Endothelial cell of umbilical vein (primary cell): ENCODE data around the gene ANGEL1. TPM values are rescaled to one million over a fixed set of nuclear protein-coding genes. Genes with fewer than 3 reads are reported as not detected.

Source experiments
- BruUV-seq: library from RNA; stranded (reverse); fragments of 400-500 nt; replicated peaks from 2 replicates; lab custom pipeline; 2021; lab: Mats Ljungman, UMichigan
- CTCF ChIA-PET: fragments of 300-600, 350-600 bp; sonication (Branson Sonifier 250); formaldehyde crosslinking; loops from one replicate; lab custom pipeline; 2021; ENCODE audit warnings: antibody characterized with exemption, inconsistent platforms; lab: Charles Lee
- POLR2A ChIA-PET: fragments of 300-600, 350-600 bp; sonication (Branson Sonifier 250); formaldehyde crosslinking; loops from one replicate; lab custom pipeline; 2021; ENCODE audit warnings: antibody characterized with exemption, inconsistent platforms; lab: Charles Lee
- DNase-seq: peaks from one replicate; pipeline ENCODE4 v3.0.0-alpha.2; 2011; ENCODE audit warnings: low read depth, low spot score
- FAIRE-seq: peaks from 2 replicates; lab custom pipeline; 2011; peaks lifted over from hg19 to GRCh38; lab: Jason Lieb, UNC
- H2AFZ ChIP-seq: 2 replicates; pipeline ENCODE4 v1.6.0; 2012; ENCODE audit warnings: low read depth, low read length, control low read depth, inconsistent platforms
- H3K27ac ChIP-seq: 2 replicates; pipeline ENCODE4 v1.5.1; 2011; ENCODE audit warnings: low read depth, mild to moderate bottlenecking, control low read depth, low read length, moderate library complexity; ENCODE audit not compliant: insufficient read depth
- H3K27me3 ChIP-seq, 2 experiments: 2 replicates each; pipeline versions ENCODE4 v1.6.0 to v1.6.1; 2011; ENCODE audit warnings: low read length in 2 of 2, mixed read lengths in 1 of 2; ENCODE audit not compliant: control insufficient read depth in 2 of 2, insufficient read depth in 2 of 2
- H3K36me3 ChIP-seq, 2 experiments: 2 replicates in 1 of 2; 3 replicates in 1 of 2; pipeline ENCODE4 v1.5.1; 2011; ENCODE audit warnings: low read length in 2 of 2, mild to moderate bottlenecking in 1 of 2, moderate library complexity in 1 of 2; ENCODE audit not compliant: control insufficient read depth in 2 of 2, insufficient read depth in 2 of 2; ENCODE audit errors: extremely low read depth in 1 of 2
- H3K4me1 ChIP-seq: 3 replicates; pipeline ENCODE4 v1.5.1; 2011; ENCODE audit warnings: mild to moderate bottlenecking, low read length; ENCODE audit not compliant: control insufficient read depth, insufficient read depth; ENCODE audit errors: extremely low read depth
- H3K4me2 ChIP-seq: 2 replicates; pipeline ENCODE4 v1.6.1; 2011; ENCODE audit warnings: low read length, control low read depth, mixed read lengths; ENCODE audit not compliant: insufficient read depth
- H3K4me3 ChIP-seq, 3 experiments: fragments of 200-600 bp in 1 of 3; sonication (generic), shearing (Covaris generic) in 1 of 3; replicated peaks in 1 of 3; 2 replicates each; pipeline ENCODE4 v1.5.1; 2011 to 2016; ENCODE audit warnings: control low read depth in 3 of 3, low read length in 3 of 3, mild to moderate bottlenecking in 2 of 3, inconsistent platforms in 1 of 3, low read depth in 1 of 3, moderate library complexity in 1 of 3; ENCODE audit not compliant: insufficient read depth in 1 of 3
- H3K79me2 ChIP-seq: 2 replicates; pipeline ENCODE4 v1.6.0; 2012; ENCODE audit warnings: low read length, inconsistent platforms; ENCODE audit not compliant: control insufficient read depth, insufficient read depth
- H3K9ac ChIP-seq: replicated peaks from 2 replicates; pipeline ENCODE3; 2011; ENCODE audit warnings: low read length, control low read depth; ENCODE audit not compliant: insufficient read depth; ENCODE audit errors: extremely low read depth
- H3K9me1 ChIP-seq: replicated peaks from 3 replicates; pipeline ENCODE4 v1.6.0; 2011; ENCODE audit warnings: mild to moderate bottlenecking, low read length; ENCODE audit not compliant: control insufficient read depth, insufficient read depth; ENCODE audit errors: extremely low read depth
- H3K9me3 ChIP-seq: replicated peaks from 2 replicates; pipeline ENCODE4 v1.5.1; 2012; ENCODE audit warnings: low read length, inconsistent platforms; ENCODE audit not compliant: control insufficient read depth, insufficient read depth
- H4K20me1 ChIP-seq: replicated peaks from 2 replicates; pipeline ENCODE3; 2011; ENCODE audit warnings: mild to moderate bottlenecking, low read length; ENCODE audit not compliant: control insufficient read depth, insufficient read depth; ENCODE audit errors: extremely low read depth
- EZH2 ChIP-seq: IDR thresholded peaks from 2 replicates; pipeline ENCODE4 v1.6.1; 2012; ENCODE audit warnings: borderline replicate concordance, low read depth, mild to moderate bottlenecking, moderate library complexity, low read length, inconsistent platforms; ENCODE audit not compliant: severe bottlenecking
- FOS ChIP-seq: IDR thresholded peaks from 2 replicates; pipeline ENCODE4 v1.6.1; 2011; ENCODE audit warnings: mild to moderate bottlenecking, low read length, moderate library complexity, borderline replicate concordance; ENCODE audit not compliant: insufficient read depth
- GATA2 ChIP-seq: IDR thresholded peaks from 2 replicates; pipeline ENCODE4 v1.7.0; 2011; ENCODE audit warnings: low read depth, mild to moderate bottlenecking, moderate library complexity, mixed read lengths, low read length; ENCODE audit not compliant: insufficient read length, insufficient read depth
- MYC ChIP-seq: IDR thresholded peaks from one replicate; pipeline ENCODE4 v1.6.1; 2011; ENCODE audit warnings: mild to moderate bottlenecking, low read depth, low read length
- POLR2A ChIP-seq: IDR thresholded peaks from 2 replicates; pipeline ENCODE4 v1.6.1; 2012; ENCODE audit warnings: low read depth, mild to moderate bottlenecking, control low read depth, low read length
- POLR2AphosphoS5 ChIP-seq: IDR thresholded peaks from 2 replicates; pipeline ENCODE4 v1.6.1; 2012; ENCODE audit warnings: low read depth, mild to moderate bottlenecking, control low read depth, low read length, moderate library complexity; ENCODE audit not compliant: insufficient read depth
- dilution Hi-C: fragments of 300-500 bp; cut with MboI; formaldehyde crosslinking; loops from one replicate; pipeline ENCODE4 v1.15.0; 2019; ENCODE audit warnings: low sequenced_read_pairs; ENCODE audit not compliant: extremely low pct_ligation_motif_present
- intact Hi-C: fragments of 100-400 bp; cut with micrococcal nuclease; formaldehyde crosslinking; loops from one replicate; pipeline ENCODE4 v1.10.0; 2022
- polyA plus RNA-seq, 4 experiments: library from polyadenylated mRNA; depleted of rRNA in 3 of 4; stranded (reverse) in 3 of 4; unstranded in 1 of 4; fragments of >200 nt; gene quantifications; 2 replicates each; pipeline versions ENCODE4 v1.2.1 to v1.2.3, GENCODE V29; 2011 to 2012; ENCODE audit warnings: missing spikeins in 1 of 4
- total RNA-seq: library from RNA; stranded (reverse); gene quantifications from 2 replicates; pipeline ENCODE4 v1.2.3, GENCODE V29; 2021
- TF ChIP-seq, protein P1 (sequence below): IDR thresholded peaks from 2 replicates; pipeline ENCODE4 v1.6.1; 2011; ENCODE audit not compliant: insufficient read depth, insufficient read length
- TF ChIP-seq, protein P2 (sequence below), 2 donors: IDR thresholded peaks; 1 replicate in 1 of 2; 2 replicates in 1 of 2; pipeline ENCODE4 v1.5.1; 2011; ENCODE audit warnings: low read length in 2 of 2, mild to moderate bottlenecking in 2 of 2, moderate library complexity in 2 of 2, control low read depth in 1 of 2, inconsistent platforms in 1 of 2, low read depth in 1 of 2; ENCODE audit not compliant: insufficient read depth in 1 of 2; ENCODE audit errors: extremely low read depth in 1 of 2

The ANGEL1 gene
- total and polyA plus RNA-seq, 2 donors (not counting 3 experiments of a cell fraction or from before 2014, with no cell fraction given), result 14.8 to 22.0 TPM

DNA sequence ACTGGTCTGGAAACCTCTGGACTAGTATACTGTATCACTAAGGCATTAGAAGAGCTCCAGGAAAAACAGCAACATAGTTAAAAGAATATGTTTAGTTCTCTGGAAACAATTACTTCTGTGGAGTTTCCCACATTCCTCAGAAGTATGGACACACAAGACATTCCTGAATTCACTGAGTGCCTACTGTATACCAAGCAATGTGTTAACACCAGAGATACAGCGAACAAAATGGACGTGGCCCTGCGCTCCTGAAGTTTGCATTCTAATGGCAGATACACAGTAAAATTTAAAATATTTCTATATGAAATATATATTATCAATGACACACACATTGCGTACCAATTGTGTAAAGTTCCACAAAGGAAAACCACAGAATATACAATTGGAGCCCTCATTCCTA, 1.1 kb downstream of the ANGEL1 start:
- peaks cover 0 to 17% of the 10 kb centered on the region in 2 experiments for H3K36me3 ChIP-seq
- dilution Hi-C loops, result no loop called here
- peaks cover 4 to 5% of the 10 kb centered on the region in 2 experiments for H3K27me3 ChIP-seq
- DNase-seq, result peak; percentile 30
- H3K79me2 ChIP-seq, result no peaks in the 10 kb centered on the region
- peak overlapping the region; percentile 72 to 85 (median 75) for H3K4me3 ChIP-seq
- CTCF ChIA-PET, result interaction anchor here (0.7 to 4.3 kb wide), 20 partner anchors 9 to 284 kb away, joined by 3 to 73 read pairs (median 4); partner anchors contain the start of gene VASH1
- no peak overlapping the region for H3K27ac ChIP-seq
- H3K9ac ChIP-seq, result peak overlapping the region; percentile 73
- no peak for FAIRE-seq
- TF ChIP-seq GATA2 (no peak), MYC (no peak), POLR2AphosphoS5 (no peak), POLR2A (no peak)
- H3K9me3 ChIP-seq, result no peaks in the 10 kb centered on the region
- H4K20me1 ChIP-seq, result no peaks in the 10 kb centered on the region
- no TSS peak for BruUV-seq
- H3K9me1 ChIP-seq, result no peaks in the 10 kb centered on the region
- H3K4me1 ChIP-seq, result peaks cover 14% of the 10 kb centered on the region
- intact Hi-C loops, result loop anchor here (1.0 to 5.0 kb wide), 3 partner anchors 26 to 101 kb away; no protein-coding TSS in a partner anchor
- POLR2A ChIA-PET, result no interaction called here
- peak overlapping the region; percentile 16 for H2AFZ ChIP-seq
- H3K4me2 ChIP-seq, result peak overlapping the region; percentile 98

DNA sequence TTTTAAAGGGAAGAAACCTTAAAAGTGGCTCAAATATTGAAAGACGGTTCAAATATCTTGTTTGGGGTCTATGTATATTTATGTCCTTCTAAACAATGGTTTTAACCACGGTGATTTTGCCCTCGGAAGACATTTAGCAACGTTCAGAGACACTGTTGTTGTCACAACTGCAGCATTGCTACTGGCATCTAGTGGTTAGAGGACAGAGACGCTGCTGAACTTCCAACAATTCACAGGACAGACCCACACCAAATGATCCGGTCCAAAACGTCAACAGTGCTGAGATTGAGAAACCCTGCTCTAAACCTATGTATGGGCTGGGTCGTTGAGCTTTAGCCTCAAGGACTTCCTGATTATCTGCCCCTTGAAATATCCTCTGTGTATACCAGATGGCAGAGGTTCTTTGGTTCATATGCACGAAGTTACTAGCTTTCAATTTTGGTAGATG, 1.7 kb downstream of the ANGEL1 start:
- Histone ChIP-seq H2AFZ (peak overlapping the region; percentile 78), H3K4me1 (peaks cover 14% of the 10 kb centered on the region), H3K9me3 (no peaks in the 10 kb centered on the region), H3K9me1 (no peaks in the 10 kb centered on the region), H3K36me3 (peaks cover 0 to 21% of the 10 kb centered on the region in 2 experiments), H3K4me2 (peak overlapping the region; percentile 98), H3K9ac (peak overlapping the region; percentile 40), H3K27ac (peak overlapping the region; percentile 48), H3K4me3 (peak overlapping the region; percentile 27 to 72 (median 52)), H4K20me1 (no peaks in the 10 kb centered on the region), H3K79me2 (no peaks in the 10 kb centered on the region), H3K27me3 (no peaks in the 10 kb centered on the region)
- peak; percentile 59 for DNase-seq
- intact Hi-C loops (loop anchor here (1.0 to 5.0 kb wide), 3 partner anchors 26 to 101 kb away; no protein-coding TSS in a partner anchor), dilution Hi-C loops (no loop called here)
- TF ChIP-seq, protein P1, sequence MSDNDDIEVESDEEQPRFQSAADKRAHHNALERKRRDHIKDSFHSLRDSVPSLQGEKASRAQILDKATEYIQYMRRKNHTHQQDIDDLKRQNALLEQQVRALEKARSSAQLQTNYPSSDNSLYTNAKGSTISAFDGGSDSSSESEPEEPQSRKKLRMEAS, result no peak
- no peak for TF ChIP-seq GATA2
- no peak for TF ChIP-seq MYC
- TF ChIP-seq EZH2, result no peak
- no peak for TF ChIP-seq POLR2AphosphoS5
- TF ChIP-seq, protein P2, sequence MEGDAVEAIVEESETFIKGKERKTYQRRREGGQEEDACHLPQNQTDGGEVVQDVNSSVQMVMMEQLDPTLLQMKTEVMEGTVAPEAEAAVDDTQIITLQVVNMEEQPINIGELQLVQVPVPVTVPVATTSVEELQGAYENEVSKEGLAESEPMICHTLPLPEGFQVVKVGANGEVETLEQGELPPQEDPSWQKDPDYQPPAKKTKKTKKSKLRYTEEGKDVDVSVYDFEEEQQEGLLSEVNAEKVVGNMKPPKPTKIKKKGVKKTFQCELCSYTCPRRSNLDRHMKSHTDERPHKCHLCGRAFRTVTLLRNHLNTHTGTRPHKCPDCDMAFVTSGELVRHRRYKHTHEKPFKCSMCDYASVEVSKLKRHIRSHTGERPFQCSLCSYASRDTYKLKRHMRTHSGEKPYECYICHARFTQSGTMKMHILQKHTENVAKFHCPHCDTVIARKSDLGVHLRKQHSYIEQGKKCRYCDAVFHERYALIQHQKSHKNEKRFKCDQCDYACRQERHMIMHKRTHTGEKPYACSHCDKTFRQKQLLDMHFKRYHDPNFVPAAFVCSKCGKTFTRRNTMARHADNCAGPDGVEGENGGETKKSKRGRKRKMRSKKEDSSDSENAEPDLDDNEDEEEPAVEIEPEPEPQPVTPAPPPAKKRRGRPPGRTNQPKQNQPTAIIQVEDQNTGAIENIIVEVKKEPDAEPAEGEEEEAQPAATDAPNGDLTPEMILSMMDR (IDR thresholded peaks at IDR 0.05; ENCODE audit: extremely low read depth in 1 of 2, insufficient read depth in 1 of 2, low read depth in 1 of 2, low read length in 2 of 2), result peak; percentile 29 to 49
- no peak for TF ChIP-seq FOS
- ChIA-PET CTCF (interaction anchor here (0.7 to 4.3 kb wide), 21 partner anchors 9 to 284 kb away, joined by 3 to 73 read pairs (median 4); partner anchors contain the start of gene VASH1), POLR2A (no interaction called here)
- FAIRE-seq, result peak; percentile 97
- BruUV-seq, result no TSS peak
